Glutamatergic neuron (in vitro differentiated cells): Measurements from ENCODE around the gene KRTAP19-8. TPM values are rescaled to one million over a fixed set of nuclear protein-coding genes. Genes with fewer than 3 reads are reported as not detected.

Source experiments
- total RNA-seq: library from RNA; stranded (reverse); fragmentation: NEBNext Ultra II Directional; extraction: Animal tissue kit (Norgen Biotek cat#: 25700); gene quantifications from one replicate; pipeline ENCODE4 v1.2.1, GENCODE V29; 2021; ENCODE audit not compliant: unreplicated experiment

Gene KRTAP19-8
- total RNA-seq, 1 donor from 2014 or later: not detected

Other genes with a start within 250 kb of the KRTAP19-8 start
- gene KRTAP8-1, start 225.2 kb downstream of the KRTAP19-8 start, total RNA-seq: not detected
- not detected for gene KRTAP7-1, start 208.7 kb downstream of the KRTAP19-8 start, total RNA-seq
- gene KRTAP11-1, start 156.9 kb downstream of the KRTAP19-8 start, total RNA-seq: not detected